NCI-H1048 (cell line): ENCODE data around the gene PLEKHA7.
"Not testable (repeated sequence)": the region's sequence is repeated elsewhere in the genome, so short reads cannot be mapped to it uniquely, and the experiment has no call there.

ENCODE experiments used
- DNase-seq: peaks from one replicate; lab custom pipeline; 2025; lab: John Stamatoyannopoulos, UW

PLEKHA7 gene

DNA sequence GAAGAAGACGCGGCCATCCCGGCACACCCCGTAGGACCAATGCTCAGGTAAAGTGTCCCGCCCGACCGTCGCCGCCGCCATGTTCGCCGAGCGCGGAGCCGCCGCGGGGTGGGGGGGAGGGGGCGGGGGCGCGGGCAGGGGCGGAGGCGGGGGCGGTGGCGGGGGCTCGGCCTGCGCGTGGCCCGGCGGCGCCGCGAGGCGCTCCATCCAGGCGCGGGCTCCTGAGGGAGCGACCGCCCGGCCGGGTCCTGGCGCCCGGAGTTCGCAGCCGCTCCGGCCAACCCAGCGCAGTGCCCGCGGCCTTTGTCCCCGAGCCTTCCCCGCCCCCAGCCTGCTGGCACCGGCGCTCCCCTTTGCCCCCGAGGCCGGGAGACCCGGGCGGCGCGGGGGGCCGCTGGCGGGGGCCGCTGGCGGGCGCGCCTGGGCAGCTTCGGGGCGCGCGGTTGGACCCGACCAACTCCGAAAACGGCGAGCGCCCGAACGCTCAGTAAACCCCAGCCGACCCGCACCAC, at the start of gene PLEKHA7:
TSS of gene PLEKHA7 (minus strand) at position 94 of the 512 bp plus-strand sequence. CDS start at position 81, 13 bp downstream.
- DNase-seq, result no peak

DNA sequence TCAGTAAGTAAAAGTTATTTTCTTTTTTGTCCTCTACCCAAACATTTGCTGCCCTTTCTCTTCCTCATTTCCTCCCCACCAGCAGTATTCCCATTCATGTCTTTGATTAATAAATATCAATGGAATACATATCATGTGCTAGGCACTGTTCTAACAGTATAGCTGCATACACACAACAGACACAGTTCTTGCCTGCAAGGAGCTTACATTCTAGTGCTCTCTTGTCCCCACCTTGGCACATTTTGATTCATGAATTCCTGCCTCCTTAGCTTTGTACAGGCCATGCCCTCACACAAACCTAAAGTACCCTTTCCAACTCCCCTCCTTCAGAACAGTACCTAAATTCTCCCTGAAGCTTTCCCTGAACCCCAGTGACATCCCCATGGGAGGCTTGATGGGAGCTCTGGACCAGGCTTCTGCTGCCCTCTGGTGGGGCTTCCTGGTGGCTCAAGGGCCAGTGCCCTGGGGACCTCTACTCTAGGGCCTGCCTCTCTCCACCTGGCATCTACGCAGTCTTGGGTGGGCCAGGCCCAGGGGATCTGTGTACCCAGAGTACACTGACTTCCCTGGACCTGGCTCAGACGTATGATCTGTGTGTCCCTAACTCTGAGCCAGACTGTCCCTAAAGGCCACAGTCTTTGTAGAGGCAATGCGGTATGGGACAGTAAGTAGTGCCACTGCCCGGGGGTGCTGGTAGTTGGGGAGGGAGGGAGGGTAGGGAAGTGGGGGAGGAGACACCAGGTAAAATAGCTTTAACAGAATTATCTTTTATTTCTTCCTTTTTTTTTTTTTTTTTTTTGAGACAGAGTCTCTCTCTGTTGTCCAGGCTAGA, 49.2 kb upstream of the PLEKHA7 start:
- DNase-seq, result no peak

DNA sequence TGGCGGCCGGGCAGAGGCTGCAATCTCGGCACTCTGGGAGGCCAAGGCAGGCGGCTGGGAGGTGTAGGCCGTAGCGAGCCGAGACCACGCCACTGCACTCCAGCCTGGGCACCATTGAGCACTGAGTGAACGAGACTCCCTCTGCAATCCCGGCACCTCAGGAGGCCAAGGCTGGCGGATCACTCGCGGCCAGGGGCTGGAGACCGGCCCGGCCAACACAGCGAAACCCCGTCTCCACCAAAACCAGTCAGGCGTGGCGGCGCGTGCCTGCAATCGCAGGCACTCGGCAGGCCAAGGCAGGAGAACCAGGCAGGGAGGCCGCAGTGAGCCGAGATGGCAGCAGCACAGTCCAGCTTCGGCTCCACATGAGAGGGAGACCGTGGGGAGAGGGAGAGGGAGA, 36.9 kb upstream of the PLEKHA7 start:
- not testable (repeated sequence) for DNase-seq

DNA sequence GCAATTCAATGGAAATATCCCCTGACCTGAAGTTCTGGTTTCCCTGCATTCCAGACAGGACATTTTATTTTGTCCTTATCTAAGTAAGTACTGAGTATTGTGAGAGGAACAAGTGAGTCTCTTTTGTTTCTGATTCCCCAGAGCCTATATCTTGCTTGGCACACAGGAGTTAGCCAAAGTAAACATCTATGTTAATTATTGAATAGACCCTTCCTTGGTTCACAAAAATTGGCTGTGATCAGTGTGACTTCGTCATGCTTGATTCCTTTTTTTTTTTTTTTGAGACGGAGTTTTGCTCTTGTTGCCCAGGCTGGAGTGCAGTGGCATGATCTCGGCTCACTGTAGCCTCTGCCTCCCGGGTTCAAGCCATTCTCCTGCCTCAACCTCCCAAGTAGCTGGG, 34.3 kb upstream of the PLEKHA7 start:
- DNase-seq, result not testable (repeated sequence)

DNA sequence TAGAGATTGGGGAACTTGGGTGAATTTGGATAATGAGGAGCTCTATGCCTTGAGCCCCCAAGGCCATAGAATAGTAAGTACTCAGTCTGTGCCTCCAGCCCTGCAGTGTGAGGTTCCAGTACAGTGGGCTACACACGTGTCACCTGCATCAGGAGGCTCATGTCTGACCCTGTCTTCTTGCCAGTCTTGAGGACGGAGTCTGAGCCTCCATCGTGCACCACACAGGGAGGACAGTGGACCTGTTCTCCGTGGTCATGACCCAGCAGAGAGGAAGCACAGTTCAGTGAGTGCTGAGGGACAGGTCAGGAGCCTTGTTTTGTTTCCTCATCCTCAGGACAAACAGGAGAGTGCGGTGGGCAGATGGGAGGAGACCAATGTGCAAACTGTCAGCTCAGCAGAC, 32.5 kb upstream of the PLEKHA7 start:
- no peak for DNase-seq

DNA sequence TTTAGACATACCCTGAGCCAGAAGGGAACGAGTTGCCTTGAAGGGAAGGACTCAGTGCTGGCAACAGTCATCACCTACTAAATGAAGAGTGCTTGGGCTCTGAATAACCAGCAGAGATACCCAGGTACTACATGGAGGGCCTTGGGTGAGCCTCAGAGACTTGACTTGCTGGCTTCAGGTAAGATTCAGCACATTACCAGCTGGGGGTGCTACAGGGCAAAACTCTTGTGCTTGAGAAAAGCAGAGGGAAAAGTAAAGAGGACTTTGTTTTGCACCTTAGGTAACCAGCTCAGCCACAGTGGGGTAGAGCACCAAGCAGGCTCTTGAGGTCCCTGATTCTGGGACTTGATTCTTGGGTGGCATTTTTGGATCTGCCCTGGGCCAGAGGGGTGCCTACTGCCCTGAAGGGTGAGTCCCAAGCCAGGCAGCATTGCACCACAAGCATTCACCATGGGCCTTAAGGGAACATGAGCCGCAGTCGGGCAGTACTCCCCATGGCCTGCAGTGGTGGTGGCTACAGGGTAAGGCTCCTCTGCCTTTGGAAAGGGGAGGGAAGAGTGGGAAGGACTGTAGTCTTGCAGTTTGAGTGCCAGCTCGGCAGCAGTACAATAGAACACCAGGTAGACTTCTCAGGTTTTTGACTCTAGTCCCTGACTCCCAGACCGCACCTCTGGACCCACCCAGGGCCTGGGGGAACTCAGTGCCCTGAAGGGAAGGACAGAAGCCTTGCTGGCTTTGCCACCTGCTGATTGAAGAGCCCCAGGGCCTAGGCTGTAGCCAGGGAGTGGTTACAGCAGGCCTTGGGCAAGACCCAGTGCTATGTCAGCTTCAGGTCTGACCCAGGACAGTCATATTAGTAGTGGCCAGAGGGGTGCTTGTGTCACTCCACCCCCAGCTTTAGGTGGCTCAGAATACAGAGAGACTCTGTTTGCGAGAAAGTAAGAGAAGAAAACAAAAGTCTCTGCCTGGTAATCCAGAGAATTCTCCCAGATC, 22.7 kb upstream of the PLEKHA7 start:
- DNase-seq, result no peak

- not testable (repeated sequence) for DNase-seq
Observed at GRCh38 chr11:17034027-17034426, 19.8 kb upstream of the PLEKHA7 start.

- DNase-seq, result no peak
Observed at GRCh38 chr11:17026487-17027082, 12.4 kb upstream of the PLEKHA7 start.

- DNase-seq, result no peak
Observed at GRCh38 chr11:17024924-17025323, 10.7 kb upstream of the PLEKHA7 start.

DNA sequence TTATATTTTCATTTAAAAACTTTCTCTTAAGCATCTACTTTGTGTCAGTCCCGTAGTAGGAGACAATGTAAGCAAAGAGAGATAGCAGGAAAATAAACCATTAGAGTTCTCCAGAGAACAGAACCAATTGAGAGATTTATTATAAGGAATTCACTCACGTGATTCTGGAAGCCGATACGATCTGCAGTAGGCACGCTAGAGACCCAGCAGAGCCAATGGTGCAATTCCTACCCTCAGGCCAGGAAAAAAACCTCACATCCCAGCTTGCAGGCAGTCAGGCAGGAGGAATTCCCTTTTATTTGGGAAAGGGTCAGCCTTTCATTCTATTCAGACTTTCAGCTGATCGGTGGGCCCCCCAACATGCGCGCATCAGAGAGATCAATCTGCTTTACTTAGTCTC, 7.3 kb upstream of the PLEKHA7 start:
- DNase-seq, result no peak

DNA sequence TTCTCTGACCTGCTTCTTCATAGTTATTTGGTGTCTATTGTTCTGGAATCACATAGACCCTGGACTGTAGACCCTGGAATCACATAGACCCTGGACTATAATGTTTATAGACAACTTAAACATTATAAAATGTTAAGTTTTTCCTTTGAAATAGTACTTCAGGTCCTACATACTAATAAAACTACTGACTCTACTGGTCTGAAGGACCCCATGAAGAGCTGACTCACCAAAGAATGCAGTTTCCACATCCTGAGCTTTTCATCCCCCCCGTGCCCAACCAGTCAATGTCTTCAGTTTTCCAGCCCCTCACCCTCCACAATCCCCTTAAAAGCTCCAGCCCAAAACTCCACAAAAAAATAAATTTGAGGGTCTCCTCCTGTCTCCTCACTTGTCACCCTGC, 6.6 kb upstream of the PLEKHA7 start:
- DNase-seq, result no peak

GRCh38 chr11:17019232-17019631, 5.0 kb upstream of the PLEKHA7 start:
- DNase-seq, result no peak

DNA sequence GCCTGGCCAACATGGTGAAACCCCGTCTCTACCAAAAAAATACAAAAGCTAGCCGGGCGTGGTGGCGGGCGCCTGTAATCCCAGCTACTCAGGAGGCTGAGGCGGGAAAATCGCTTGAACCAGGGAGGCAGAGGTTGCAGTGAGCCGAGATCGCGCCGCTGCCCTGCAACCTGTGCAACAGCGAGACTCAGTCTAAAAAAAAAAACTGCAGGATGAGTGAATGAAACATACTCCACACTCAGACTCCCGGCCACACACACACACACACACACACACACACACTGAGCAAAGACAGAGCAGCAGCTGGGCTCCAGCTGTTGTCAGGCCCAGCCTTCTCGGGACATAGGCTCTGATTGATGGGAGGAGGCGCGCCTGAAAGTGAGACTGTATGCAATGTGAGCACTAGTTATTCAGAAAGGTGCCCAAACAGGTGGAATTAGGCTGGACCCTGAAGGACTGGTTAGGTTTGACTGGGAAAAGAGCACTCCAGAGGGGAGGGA, 1.5 kb upstream of the PLEKHA7 start:
- DNase-seq, result no peak

GRCh38 chr11:17014833-17015626, 816 bp upstream of the PLEKHA7 start:
- DNase-seq, result no peak

GRCh38 chr11:17013548-17014320, 480 bp downstream of the PLEKHA7 start:
- DNase-seq, result no peak

DNA sequence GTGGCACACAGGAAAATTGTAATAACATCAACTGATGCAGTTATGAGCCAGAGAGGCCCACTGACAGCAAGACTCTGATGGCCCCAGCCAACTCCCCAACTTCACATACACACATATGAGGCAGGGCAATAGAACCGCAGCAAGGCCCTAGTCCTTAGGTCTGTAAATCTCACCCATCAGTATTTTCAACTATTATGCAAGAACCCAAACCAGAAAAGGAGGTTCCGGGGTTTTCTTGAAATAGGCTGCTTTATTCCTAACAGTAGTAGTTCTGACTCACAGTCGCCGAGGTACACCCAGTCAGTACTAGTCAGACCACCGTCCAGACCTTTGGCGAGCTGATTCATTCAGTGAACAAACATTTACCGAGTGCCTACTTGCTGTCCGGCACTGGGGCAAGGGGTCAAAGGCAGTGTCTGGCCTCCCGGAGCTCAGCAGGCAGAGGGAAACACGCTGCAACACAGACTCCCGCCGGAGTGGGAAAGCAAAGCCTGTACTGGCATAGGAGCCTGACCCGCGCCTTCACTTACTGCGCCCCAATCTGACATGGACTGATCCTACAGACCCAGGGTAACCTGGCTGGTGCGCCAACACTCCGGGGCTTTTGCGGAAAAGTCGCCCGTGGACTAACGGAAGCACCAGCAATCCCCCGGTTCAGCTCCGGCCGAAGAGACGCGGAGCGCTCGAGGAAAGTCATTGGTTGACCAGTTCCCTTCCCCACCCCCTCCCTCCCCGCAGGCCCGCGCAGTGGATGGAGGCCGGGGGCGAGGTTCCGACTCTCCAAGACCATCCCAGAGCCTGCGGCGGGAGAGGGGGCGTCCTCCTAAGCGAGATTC, 1.3 kb downstream of the PLEKHA7 start:
- no peak for DNase-seq

- no peak for DNase-seq
Observed at GRCh38 chr11:17012179-17012578, 2.0 kb downstream of the PLEKHA7 start.

DNA sequence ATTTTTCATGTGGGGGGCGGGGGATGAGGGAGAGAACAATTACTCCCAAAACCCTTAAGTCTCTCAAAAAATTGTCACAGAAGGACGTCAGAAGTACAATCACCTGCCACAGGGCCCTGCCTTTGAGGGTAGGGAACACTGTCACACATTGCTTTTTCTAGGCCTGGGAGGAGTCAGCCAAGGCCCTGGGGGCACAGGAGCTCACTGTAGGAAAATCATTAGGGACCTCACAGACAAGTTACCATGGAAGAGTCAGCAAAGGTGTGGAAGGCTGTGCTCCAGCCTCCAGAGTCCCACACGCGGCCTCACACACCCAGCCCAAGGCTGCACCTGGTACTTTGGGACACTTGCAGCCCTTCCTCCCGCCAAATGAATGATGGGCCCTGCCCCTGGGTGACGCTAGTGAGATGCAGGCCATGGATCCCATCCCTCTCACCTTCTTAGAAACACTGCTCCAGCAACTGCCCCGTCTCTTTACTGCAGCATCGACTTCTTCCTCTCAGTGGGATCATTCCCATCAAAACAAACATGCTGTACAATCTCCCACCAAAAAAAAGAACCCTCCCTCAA, 3.3 kb downstream of the PLEKHA7 start:
- no peak for DNase-seq

GRCh38 chr11:17008099-17008498, 6.1 kb downstream of the PLEKHA7 start:
- no peak for DNase-seq
